Tibial artery (tissue), 4 donors: ENCODE results near the gene PRKG1.

Source experiments
- DNase-seq, 2 donors: peaks; one replicate each; pipeline ENCODE4 v3.0.0-alpha.2; 2019
- H3K27ac ChIP-seq, 2 donors: fragments of 200-600 bp; sonication (generic) in 1 of 2; 1 replicate in 1 of 2; 2 replicates in 1 of 2; pipeline ENCODE4 v1.5.1; 2018 to 2019; ENCODE audit warnings: mild to moderate bottlenecking in 1 of 2
- H3K27me3 ChIP-seq, 2 donors: fragments of 200-600 bp; sonication (generic) in 1 of 2; one replicate each; pipeline versions ENCODE4 v1.5.1 to v1.6.0; 2016 to 2019
- H3K36me3 ChIP-seq, 3 donors: fragments of 200-600 bp; sonication (generic) in 2 of 3; one replicate each; pipeline ENCODE4 v1.5.1; 2016 to 2019; ENCODE audit warnings: mild to moderate bottlenecking in 2 of 3
- H3K4me1 ChIP-seq, 4 donors: fragments of 200-600 bp; sonication (generic) in 2 of 4; 1 replicate in 3 of 4; 2 replicates in 1 of 4; pipeline ENCODE4 v1.5.1; 2016 to 2019
- H3K4me3 ChIP-seq, 2 donors: fragments of 200-600 bp; sonication (generic) in 1 of 2; 1 replicate in 1 of 2; 2 replicates in 1 of 2; pipeline ENCODE4 v1.5.1; 2018 to 2019; ENCODE audit warnings: mild to moderate bottlenecking in 2 of 2
- H3K9me3 ChIP-seq, 3 donors: fragments of 200-600 bp; sonication (generic) in 1 of 3; one replicate each; pipeline ENCODE4 v1.5.1; 2016 to 2019
- CTCF ChIP-seq, 2 experiments: fragments of 200-600 bp in 1 of 2; fragments of 450-650 bp in 1 of 2; IDR thresholded peaks; one replicate each; pipeline ENCODE4 v1.5.1; 2017 to 2019; ENCODE audit warnings: antibody characterized with exemption in 2 of 2, mild to moderate bottlenecking in 1 of 2, moderate library complexity in 1 of 2
- intact Hi-C: fragments of 100-400 bp; cut with DNase I; formaldehyde crosslinking; loops from one replicate; pipeline ENCODE4 v1.15.0; 2023; ENCODE audit warnings: low total_unique reads

Gene PRKG1

GRCh38 chr10:51708609-51709008, 634.3 kb downstream of the PRKG1 start:
- no peak for TF ChIP-seq CTCF (IDR thresholded peaks at IDR 0.05)
- Histone ChIP-seq H3K9me3 (no peaks in the 10 kb centered on the region), H3K36me3 (no peaks in the 10 kb centered on the region), H3K27ac (peak overlapping the region; percentile 72 to 73), H3K27me3 (no peaks in the 10 kb centered on the region), H3K4me1 (peaks cover 0 to 64% (median 28%) of the 10 kb centered on the region in 4 donors), H3K4me3 (no peak overlapping the region)
- DNase-seq, result no peak
- intact Hi-C loops, result no loop called here

DNA sequence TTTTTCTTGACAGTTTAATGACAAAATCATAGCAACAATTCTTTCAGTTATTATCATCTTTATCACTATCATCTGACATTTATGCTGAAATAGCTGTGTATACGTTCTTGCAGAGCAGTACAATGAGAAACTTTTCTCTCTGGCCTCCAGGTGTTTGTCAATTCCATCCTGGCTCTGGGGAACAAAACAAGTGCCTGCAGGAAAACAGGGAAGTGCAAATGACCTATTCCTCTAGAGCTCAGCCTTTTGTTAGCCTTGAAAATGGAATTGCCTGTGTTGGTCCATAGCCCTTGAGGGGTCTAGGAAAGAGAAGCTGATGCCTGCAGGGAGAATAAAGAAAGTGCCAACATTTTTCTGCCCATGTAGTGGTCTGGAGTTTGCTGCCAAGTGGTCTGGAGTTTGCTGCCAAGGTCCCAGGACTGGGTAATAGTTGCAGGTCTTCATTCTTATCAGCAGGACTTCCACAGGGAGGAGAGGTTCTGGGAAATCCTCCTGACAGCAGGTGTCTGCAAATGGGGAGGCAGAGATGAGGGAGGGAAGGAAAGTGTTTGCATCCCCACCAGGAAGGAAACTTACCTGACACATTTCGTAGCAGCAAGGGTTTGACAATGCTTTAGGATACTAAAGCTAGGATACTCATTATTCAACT, 635.2 kb downstream of the PRKG1 start:
- H3K36me3 ChIP-seq, result no peaks in the 10 kb centered on the region
- TF ChIP-seq CTCF (IDR thresholded peaks at IDR 0.05), result no peak
- no peaks in the 10 kb centered on the region for H3K9me3 ChIP-seq
- H3K4me3 ChIP-seq, result no peak overlapping the region
- no peak for DNase-seq
- H3K27ac ChIP-seq, result peak overlapping the region; percentile 72 to 73
- intact Hi-C loops, result no loop called here
- peaks cover 0 to 61% (median 28%) of the 10 kb centered on the region in 4 donors for H3K4me1 ChIP-seq
- H3K27me3 ChIP-seq, result no peaks in the 10 kb centered on the region

DNA sequence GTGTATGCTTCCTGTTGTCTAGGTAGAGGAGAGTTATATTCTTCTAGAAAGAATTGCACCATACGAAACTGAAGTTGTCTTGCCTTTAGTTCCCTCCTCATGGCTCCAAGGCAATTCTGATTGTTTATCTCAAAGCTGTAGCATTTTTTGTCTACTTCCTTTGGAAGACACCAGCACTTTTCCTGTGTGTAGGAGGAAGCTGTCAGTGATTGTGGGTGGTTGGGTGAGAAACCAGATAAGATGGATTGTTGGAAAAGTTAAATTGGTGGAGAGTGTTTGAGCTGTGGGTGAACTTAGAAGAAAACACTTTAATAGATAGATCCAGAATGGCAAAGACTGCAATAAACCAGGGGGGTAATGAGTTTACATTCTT, 637.2 kb downstream of the PRKG1 start:
- H3K36me3 ChIP-seq, result no peaks in the 10 kb centered on the region
- peaks cover 0 to 54% (median 23%) of the 10 kb centered on the region in 4 donors for H3K4me1 ChIP-seq
- DNase-seq, result no peak
- H3K27me3 ChIP-seq, result no peaks in the 10 kb centered on the region
- H3K27ac ChIP-seq, result peak overlapping the region in 1 of 2 donors; percentile 17
- intact Hi-C loops, result no loop called here
- H3K9me3 ChIP-seq, result no peaks in the 10 kb centered on the region
- TF ChIP-seq CTCF (IDR thresholded peaks at IDR 0.05), result no peak
- H3K4me3 ChIP-seq, result no peak overlapping the region

DNA sequence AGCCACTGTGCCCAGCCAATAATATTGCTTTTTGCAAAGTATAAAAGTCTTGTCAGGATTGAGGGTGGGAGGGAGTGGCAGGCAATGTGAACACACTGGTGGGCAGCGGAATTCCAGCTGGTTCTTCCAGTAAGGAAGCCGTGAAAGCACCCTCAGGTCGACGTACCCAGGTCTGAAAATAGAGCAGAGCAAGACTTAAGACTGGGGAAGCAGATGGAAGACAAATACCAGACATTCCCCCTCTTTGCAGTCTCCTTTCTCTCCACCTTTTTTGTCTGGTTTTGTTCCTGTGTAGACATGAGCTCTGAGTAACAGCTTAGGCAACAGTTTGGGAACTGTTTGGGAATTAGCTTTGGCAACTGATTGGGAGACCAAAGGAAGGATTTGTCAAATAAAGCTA, 642.7 kb downstream of the PRKG1 start:
- no peak overlapping the region for H3K4me3 ChIP-seq

GRCh38 chr10:51718804-51719291, 644.6 kb downstream of the PRKG1 start:
- intact Hi-C loops, result no loop called here
- Histone ChIP-seq H3K9me3 (no peaks in the 10 kb centered on the region), H3K4me1 (peaks cover 0 to 59% (median 17%) of the 10 kb centered on the region in 4 donors), H3K36me3 (no peaks in the 10 kb centered on the region), H3K27ac (peak overlapping the region in 1 of 2 donors; percentile 43), H3K27me3 (no peaks in the 10 kb centered on the region), H3K4me3 (no peak overlapping the region)
- TF ChIP-seq CTCF (IDR thresholded peaks at IDR 0.05), result no peak
- no peak for DNase-seq

More for the DNA sequence above, 642.7 kb downstream of the PRKG1 start:
- no peak for TF ChIP-seq CTCF (IDR thresholded peaks at IDR 0.05)
- Histone ChIP-seq H3K36me3 (no peaks in the 10 kb centered on the region), H3K27me3 (no peaks in the 10 kb centered on the region), H3K4me1 (peaks cover 0 to 59% (median 17%) of the 10 kb centered on the region in 4 donors), H3K9me3 (no peaks in the 10 kb centered on the region), H3K27ac (peak overlapping the region; percentile 32 to 41)
- intact Hi-C loops, result no loop called here
- DNase-seq, result no peak
